NCI-H226 (cell line): Measurements from ENCODE around the gene GFRA1.

Experiments used
- DNase-seq: peaks from one replicate; pipeline ENCODE4 v3.0.0-alpha.2; 2015

GFRA1 gene

DNA sequence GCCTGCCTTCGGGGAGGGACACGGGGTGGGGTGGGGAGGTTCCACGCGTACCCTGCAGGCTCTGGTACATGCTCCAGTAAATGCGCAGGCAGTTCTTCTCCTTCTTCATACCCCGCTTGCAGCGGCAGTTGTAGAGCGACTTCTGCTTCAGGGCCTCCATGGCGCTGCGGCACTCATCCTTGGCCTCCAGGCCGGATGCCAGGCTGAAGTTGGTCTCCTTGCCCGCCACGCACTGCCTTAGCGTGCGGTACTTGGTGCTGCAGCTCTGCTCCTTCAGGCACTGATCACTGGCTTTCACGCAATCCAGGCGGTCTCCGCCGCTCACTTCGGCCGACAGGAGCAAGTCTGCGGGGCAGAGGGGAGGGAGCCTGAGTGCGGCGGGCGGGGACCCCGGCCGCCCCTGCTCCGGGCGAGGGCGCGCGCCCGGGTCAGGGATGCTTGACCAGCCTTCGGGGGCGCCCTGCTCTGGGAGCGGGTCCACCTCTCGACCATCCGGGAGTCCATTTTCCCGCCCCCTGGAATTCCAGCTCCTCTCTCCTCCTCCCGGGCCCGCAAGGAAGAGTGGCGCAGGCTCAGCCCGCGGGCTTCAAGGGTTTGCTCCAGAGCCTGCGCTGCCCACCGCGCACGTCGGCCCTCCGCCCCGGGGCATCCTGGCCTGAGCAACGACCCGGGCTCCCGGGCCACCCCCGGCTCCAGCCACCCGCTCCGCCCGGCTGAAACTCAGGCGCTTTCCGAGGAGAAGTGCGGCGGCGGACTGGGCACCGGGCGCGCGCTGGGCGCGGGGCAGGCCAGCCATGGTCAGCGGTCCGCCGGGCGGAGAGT lies 2.0 kb downstream of the GFRA1 start:
- DNase-seq, result no peak

GRCh38 chr10:116270126-116270770 lies 2.8 kb downstream of the GFRA1 start:
- DNase-seq, result no peak

GRCh38 chr10:116269619-116270018 lies 3.4 kb downstream of the GFRA1 start:
- DNase-seq, result no peak

DNA sequence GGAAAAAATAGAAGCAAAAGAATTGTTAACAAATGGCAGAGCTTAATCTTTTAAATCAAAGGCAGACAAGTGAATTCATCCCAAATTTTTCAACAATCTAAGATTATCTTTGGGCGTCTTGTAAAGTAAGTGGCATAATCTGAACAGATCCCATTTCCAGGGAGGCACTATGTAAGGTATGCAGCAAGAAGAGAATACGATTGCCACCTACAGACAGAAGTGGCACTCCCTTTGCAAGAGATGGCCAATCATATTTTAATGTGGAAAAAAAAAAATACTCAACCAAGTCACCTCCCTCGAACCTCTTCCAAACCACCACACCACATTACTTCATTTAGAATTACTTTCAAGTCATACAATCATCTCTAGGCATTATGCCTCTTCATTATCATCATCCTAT lies 4.0 kb downstream of the GFRA1 start:
- no peak for DNase-seq

- no peak for DNase-seq
Measured at GRCh38 chr10:116265686-116266085, 7.3 kb downstream of the GFRA1 start.

GRCh38 chr10:116263870-116264655 lies 8.9 kb downstream of the GFRA1 start:
- no peak for DNase-seq

DNA sequence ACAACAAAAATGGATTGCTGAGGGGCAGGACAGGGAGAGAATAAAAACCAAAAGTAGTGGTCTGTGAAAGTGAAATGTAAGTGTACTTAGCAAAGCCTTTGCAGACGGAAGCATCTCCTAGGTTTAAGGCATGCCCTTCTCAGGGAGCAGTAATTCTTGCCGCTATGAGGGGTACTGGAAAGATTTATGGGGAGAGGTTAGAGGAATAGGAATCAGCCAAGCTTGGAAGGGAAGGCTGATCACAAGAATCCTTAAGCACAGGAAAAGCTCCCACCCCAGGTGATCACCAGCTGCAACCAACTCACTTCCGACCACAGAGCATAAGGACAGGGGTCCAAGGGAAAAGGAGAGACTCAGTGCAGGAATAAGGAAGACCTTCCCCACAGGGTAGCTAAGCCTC lies 10.3 kb downstream of the GFRA1 start:
- no peak for DNase-seq

- no peak for DNase-seq
Measured at GRCh38 chr10:116260599-116260998, 12.4 kb downstream of the GFRA1 start.

- DNase-seq, result no peak
Measured at GRCh38 chr10:116259638-116260037, 13.4 kb downstream of the GFRA1 start.

DNA sequence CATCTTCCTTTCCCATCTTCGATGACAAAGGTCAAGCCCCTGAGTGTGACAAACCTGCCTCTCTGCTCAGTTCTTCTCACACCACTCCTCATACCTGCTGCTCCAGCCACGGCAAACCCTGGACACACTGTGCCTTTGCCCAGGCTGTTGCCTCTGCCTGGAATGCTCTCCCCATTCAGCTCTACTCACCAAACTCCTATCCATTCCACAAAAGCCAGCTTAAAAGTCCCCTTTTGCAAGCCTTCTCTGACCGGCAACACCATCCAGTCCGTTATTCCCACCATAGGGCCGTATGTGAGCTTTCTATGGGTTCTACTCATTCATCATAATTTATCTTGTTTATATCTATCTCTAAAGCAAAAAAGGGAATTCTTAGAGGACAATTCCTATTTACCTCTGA lies 15.2 kb downstream of the GFRA1 start:
- DNase-seq, result no peak

- DNase-seq, result no peak
Measured at GRCh38 chr10:116256752-116257259, 16.2 kb downstream of the GFRA1 start.

DNA sequence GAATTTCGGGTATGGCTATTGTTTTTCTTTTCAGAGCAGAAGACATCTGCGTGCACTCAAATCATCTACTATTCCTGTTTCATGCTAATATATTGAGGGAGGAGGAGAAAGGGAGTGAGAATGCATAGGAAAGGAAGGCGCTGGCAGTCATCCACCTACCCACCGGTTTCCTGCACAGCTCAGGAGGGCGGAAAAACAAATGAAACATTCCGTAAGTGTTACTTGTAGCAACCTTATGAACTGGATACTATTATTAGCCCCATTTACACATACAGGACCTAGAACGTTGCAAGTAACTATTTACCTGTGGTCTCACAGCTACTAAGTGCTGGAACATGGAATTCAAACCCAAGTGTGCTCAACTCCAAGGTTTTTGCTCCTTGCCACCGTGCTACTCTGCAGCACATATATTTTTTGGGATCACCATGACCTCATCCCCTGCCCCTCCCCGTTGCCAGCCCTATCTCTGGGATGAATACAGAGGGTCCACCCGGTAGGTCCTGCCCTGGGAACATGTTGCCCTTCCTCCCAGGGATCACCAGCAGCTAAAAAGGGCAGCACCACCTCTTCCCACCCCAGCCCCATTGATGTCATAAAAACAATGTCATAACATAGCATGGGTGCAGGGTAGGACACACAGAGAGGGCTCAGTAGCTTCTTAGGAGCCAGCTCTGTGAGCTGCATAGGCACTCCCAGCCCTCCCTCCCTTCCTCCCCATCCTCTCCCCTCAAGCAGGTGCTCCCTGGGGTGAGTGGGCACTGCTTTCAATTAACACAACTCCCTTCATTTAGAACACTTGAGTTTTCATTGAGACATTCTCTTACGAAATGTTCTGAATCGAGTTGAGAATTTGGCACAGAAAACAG lies 16.9 kb downstream of the GFRA1 start:
- no peak for DNase-seq

- no peak for DNase-seq
Measured at GRCh38 chr10:116254422-116255155, 18.4 kb downstream of the GFRA1 start.

GRCh38 chr10:116253716-116254115 lies 19.3 kb downstream of the GFRA1 start:
- no peak for DNase-seq

GRCh38 chr10:116251602-116252395 lies 21.2 kb downstream of the GFRA1 start:
- DNase-seq, result no peak

GRCh38 chr10:116247691-116248090 lies 25.3 kb downstream of the GFRA1 start:
- no peak for DNase-seq

DNA sequence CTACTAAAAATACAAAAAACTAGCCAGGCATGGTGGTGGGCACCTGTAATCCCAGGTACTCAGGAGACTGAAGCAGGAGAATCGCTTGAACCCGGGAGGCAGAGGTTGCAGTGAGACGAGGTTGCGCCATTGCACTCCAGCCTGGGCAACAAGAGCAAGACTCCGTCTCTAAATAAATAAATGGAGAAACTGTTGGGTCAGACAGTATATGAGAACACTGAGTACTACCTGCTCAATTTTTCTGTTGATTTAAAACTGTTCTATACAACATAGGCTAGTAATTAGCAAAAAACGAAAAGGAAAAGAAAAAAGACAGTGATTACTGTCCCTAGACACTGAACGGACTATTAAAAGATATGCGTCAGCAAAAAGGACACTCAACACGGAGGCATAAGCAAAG lies 26.7 kb downstream of the GFRA1 start:
- DNase-seq, result no peak

DNA sequence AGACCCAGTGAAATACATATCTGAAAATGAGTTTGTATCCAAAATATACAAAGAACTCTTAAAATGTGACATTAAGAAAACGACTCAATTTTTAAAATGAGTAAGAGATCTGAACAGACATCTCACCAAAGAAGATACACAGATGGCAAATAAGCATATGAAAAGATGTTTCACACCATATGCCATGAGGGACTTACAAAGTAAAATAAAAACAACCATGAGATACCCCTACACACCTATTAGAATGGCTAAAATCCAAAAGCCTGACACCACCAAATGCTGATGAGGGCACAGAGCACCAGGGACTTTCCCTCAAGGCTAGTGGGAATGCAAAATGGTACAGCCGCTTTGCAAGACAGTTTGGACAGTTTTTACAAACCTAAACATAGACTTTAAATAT lies 27.9 kb downstream of the GFRA1 start:
- no peak for DNase-seq

GRCh38 chr10:116241642-116242410 lies 31.2 kb downstream of the GFRA1 start:
- no peak for DNase-seq

DNA sequence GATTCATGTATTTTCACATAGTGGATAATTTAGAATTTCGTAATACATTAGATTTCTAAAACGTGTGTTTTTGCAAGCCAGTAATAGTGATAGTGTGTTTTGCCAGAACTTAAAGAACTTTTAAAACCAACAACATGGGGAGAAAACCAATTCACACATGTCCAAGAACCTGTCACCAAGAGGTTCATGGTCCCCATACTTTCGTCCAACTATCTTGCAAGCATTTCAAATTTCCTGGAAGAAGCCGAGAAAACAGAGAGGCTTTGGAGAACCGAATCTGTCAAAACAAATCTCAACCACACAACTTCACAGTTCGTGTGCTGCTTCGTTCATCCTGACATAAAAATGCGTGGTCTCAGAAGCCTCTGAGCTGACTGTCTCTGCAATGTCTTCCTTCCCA lies 31.9 kb downstream of the GFRA1 start:
- no peak for DNase-seq
